DND-41 (cell line): ENCODE measurements around the gene NLE1.
A peak's percentile ranks its signal among the peaks of the same experiment; 100 is the strongest.

Experiments used
- ATAC-seq: fragments of 200-7000 bp; cut with Tn5 transposase; 3 replicates; pipeline ENCODE4 v1.9.1; 2021; ENCODE audit warnings: low read depth; ENCODE audit not compliant: insufficient read depth
- DNase-seq: peaks from one replicate; pipeline ENCODE4 v3.0.0-alpha.2; 2020
- H2AFZ ChIP-seq: 2 replicates; pipeline ENCODE4 v1.6.0; 2012; ENCODE audit warnings: low read depth, low read length
- H3K27ac ChIP-seq: 2 replicates; pipeline ENCODE4 v1.5.1; 2012; ENCODE audit warnings: low read length, inconsistent platforms
- H3K27me3 ChIP-seq: fragments of 200-600 bp; sonication (generic); 2 replicates; pipeline ENCODE4 v1.6.0; 2012; ENCODE audit warnings: low read length, mild to moderate bottlenecking, inconsistent platforms; ENCODE audit not compliant: insufficient read depth, poor library complexity
- H3K36me3 ChIP-seq: 2 replicates; pipeline ENCODE4 v1.5.1; 2012; ENCODE audit warnings: low read length, inconsistent platforms; ENCODE audit not compliant: insufficient read depth
- H3K4me1 ChIP-seq: 2 replicates; pipeline ENCODE4 v1.5.1; 2012; ENCODE audit warnings: mild to moderate bottlenecking, low read length; ENCODE audit not compliant: insufficient read depth
- H3K4me2 ChIP-seq: 2 replicates; pipeline ENCODE4 v1.6.0; 2012; ENCODE audit warnings: mild to moderate bottlenecking, moderate library complexity, low read length, inconsistent platforms; ENCODE audit not compliant: insufficient read depth
- H3K4me3 ChIP-seq, 2 experiments: fragments of 200-600 bp in 1 of 2; shearing (Covaris generic) in 1 of 2; 2 replicates each; pipeline ENCODE4 v1.5.1; 2012 to 2016; ENCODE audit warnings: inconsistent platforms in 2 of 2, low read length in 2 of 2, mild to moderate bottlenecking in 2 of 2, low read depth in 1 of 2, moderate library complexity in 1 of 2
- H3K79me2 ChIP-seq: 2 replicates; pipeline ENCODE4 v1.6.0; 2012; ENCODE audit warnings: low read length, inconsistent platforms; ENCODE audit not compliant: insufficient read depth
- H3K9ac ChIP-seq: 2 replicates; pipeline ENCODE4 v1.6.0; 2012; ENCODE audit warnings: low read depth, mild to moderate bottlenecking, inconsistent platforms, low read length, moderate library complexity
- H3K9me3 ChIP-seq: 2 replicates; pipeline ENCODE4 v1.5.1; 2012; ENCODE audit warnings: low read length, moderate library complexity, mild to moderate bottlenecking, inconsistent platforms; ENCODE audit not compliant: insufficient read depth, severe bottlenecking
- H4K20me1 ChIP-seq: 2 replicates; pipeline ENCODE4 v1.6.0; 2012; ENCODE audit warnings: low read length; ENCODE audit not compliant: insufficient read depth
- CTCF ChIP-seq: IDR thresholded peaks from 2 replicates; pipeline ENCODE4 v1.5.1; 2012; ENCODE audit warnings: borderline replicate concordance, low read length, moderate library complexity, mild to moderate bottlenecking; ENCODE audit not compliant: poor library complexity, severe bottlenecking; ENCODE audit errors: extremely low read depth
- EZH2 ChIP-seq: IDR thresholded peaks from 3 replicates; pipeline ENCODE4 v1.6.1; 2012; ENCODE audit warnings: borderline replicate concordance, low read depth, mild to moderate bottlenecking, moderate library complexity, low read length, inconsistent platforms; ENCODE audit not compliant: severe bottlenecking

NLE1 gene

GRCh38 chr17:35089586-35090296, 52.4 kb downstream of the NLE1 start:
- Histone ChIP-seq H3K79me2 (peaks cover 28% of the 10 kb centered on the region), H3K9ac (peak overlapping the region; percentile 56), H3K4me2 (peak overlapping the region; percentile 73), H2AFZ (peak overlapping the region; percentile 86), H3K4me3 (peak overlapping the region; percentile 8 to 61; a peak in 3 of 4 replicates), H3K27ac (peak overlapping the region; percentile 74), H3K36me3 (no peaks in the 10 kb centered on the region), H3K4me1 (peaks cover 34% of the 10 kb centered on the region), H3K27me3 (no peaks in the 10 kb centered on the region), H3K9me3 (no peaks in the 10 kb centered on the region), H4K20me1 (no peaks in the 10 kb centered on the region)
- peak; percentile 42 for ATAC-seq
- TF ChIP-seq EZH2 (no peak), CTCF (no peak)
- peak; percentile 31 for DNase-seq

GRCh38 chr17:35088881-35089585, 53.1 kb downstream of the NLE1 start:
- Histone ChIP-seq H3K9me3 (no peaks in the 10 kb centered on the region), H3K27ac (peak overlapping the region; percentile 74), H4K20me1 (no peaks in the 10 kb centered on the region), H3K9ac (peak overlapping the region; percentile 93), H3K79me2 (peaks cover 28% of the 10 kb centered on the region), H3K27me3 (no peaks in the 10 kb centered on the region), H3K4me2 (peak overlapping the region; percentile 87), H3K4me1 (peaks cover 34% of the 10 kb centered on the region), H3K4me3 (peak overlapping the region; percentile 71 to 86; a peak in 3 of 4 replicates), H3K36me3 (no peaks in the 10 kb centered on the region), H2AFZ (peak overlapping the region; percentile 91)
- ATAC-seq, result peak; percentile 83
- TF ChIP-seq CTCF (peak; percentile 88), EZH2 (no peak)
- peak; percentile 89 for DNase-seq

GRCh38 chr17:35088356-35088880, 53.7 kb downstream of the NLE1 start:
- Histone ChIP-seq H2AFZ (peak overlapping the region; percentile 91), H3K4me1 (peaks cover 34% of the 10 kb centered on the region), H3K4me2 (peak overlapping the region; percentile 87), H3K4me3 (peak overlapping the region; percentile 71 to 86; a peak in 3 of 4 replicates), H3K27ac (peak overlapping the region; percentile 73), H3K27me3 (no peaks in the 10 kb centered on the region), H3K36me3 (no peaks in the 10 kb centered on the region), H3K79me2 (peaks cover 30% of the 10 kb centered on the region), H3K9ac (peak overlapping the region; percentile 93), H3K9me3 (no peaks in the 10 kb centered on the region), H4K20me1 (no peaks in the 10 kb centered on the region)
- no peak for DNase-seq
- no peak for TF ChIP-seq EZH2
- no peak for ATAC-seq
